WTC11 (cell line): Measurements from ENCODE around the gene CTDSPL. TPM values are rescaled to one million over a fixed set of nuclear protein-coding genes. Genes with fewer than 3 reads are reported as not detected.

Experiments
- ATAC-seq: fragments of 200-7000 bp; cut with Tn5 transposase; 2 replicates; pipeline ENCODE4 v1.10.0; 2021; ENCODE audit warnings: mild to moderate bottlenecking, moderate library complexity
- CTCF ChIA-PET: fragments of 300-600 bp; sonication (Branson Sonifier 250); formaldehyde crosslinking; loops from one replicate; lab custom pipeline; 2021; ENCODE audit warnings: antibody characterized with exemption; lab: Charles Lee
- POLR2A ChIA-PET: fragments of 350-600 bp; sonication (Branson Sonifier 250); formaldehyde crosslinking; loops from one replicate; lab custom pipeline; 2021; ENCODE audit warnings: antibody characterized with exemption; lab: Charles Lee
- DNase-seq: peaks from one replicate; pipeline ENCODE4 v3.0.0; 2021; ENCODE audit warnings: low spot score
- H3K27ac Mint-ChIP-seq: 2 replicates; pipeline ENCODE4 v1.8.0; 2021; ENCODE audit warnings: mixed read lengths
- H3K27me3 Mint-ChIP-seq: 2 replicates; pipeline ENCODE4 v1.8.0; 2021; ENCODE audit warnings: low read depth, mild to moderate bottlenecking, moderate library complexity, mixed read lengths
- H3K36me3 Mint-ChIP-seq: 2 replicates; pipeline ENCODE4 v1.8.0; 2021; ENCODE audit warnings: mixed read lengths
- H3K4me1 Mint-ChIP-seq: 2 replicates; pipeline ENCODE4 v1.8.0; 2022; ENCODE audit warnings: mixed read lengths
- H3K4me3 Mint-ChIP-seq: 2 replicates; pipeline ENCODE4 v1.8.0; 2021; ENCODE audit warnings: mild to moderate bottlenecking, moderate library complexity, mixed read lengths
- H3K9me3 Mint-ChIP-seq: 2 replicates; pipeline ENCODE4 v1.8.0; 2021; ENCODE audit warnings: mixed read lengths
- ATF1 ChIP-seq: sonication (generic); formaldehyde crosslinking; IDR thresholded peaks from 2 replicates; pipeline ENCODE4 v1.8.1; 2023; ENCODE audit warnings: mild to moderate bottlenecking, moderate library complexity, missing genetic modification reagents
- ATF6 ChIP-seq: sonication (generic); formaldehyde crosslinking; IDR thresholded peaks from 2 replicates; pipeline ENCODE4 v1.8.1; 2023; ENCODE audit warnings: mild to moderate bottlenecking, missing genetic modification reagents
- HMGXB4 ChIP-seq: sonication (generic); formaldehyde crosslinking; IDR thresholded peaks from 2 replicates; pipeline ENCODE4 v1.8.1; 2023; ENCODE audit warnings: mild to moderate bottlenecking, moderate library complexity, missing genetic modification reagents
- KAT7 ChIP-seq: sonication (generic); formaldehyde crosslinking; IDR thresholded peaks from 2 replicates; pipeline ENCODE4 v1.8.1; 2023; ENCODE audit warnings: missing genetic modification reagents, mild to moderate bottlenecking, borderline replicate concordance
- MLX ChIP-seq: sonication (generic); formaldehyde crosslinking; IDR thresholded peaks from 2 replicates; pipeline ENCODE4 v1.8.1; 2023; ENCODE audit warnings: mild to moderate bottlenecking, missing genetic modification reagents, moderate library complexity
- MXD4 ChIP-seq: fragments of 250-450 bp; sonication (Bioruptor Pico); IDR thresholded peaks from 2 replicates; pipeline ENCODE4 v1.8.0; 2021; ENCODE audit warnings: mild to moderate bottlenecking, moderate library complexity, borderline replicate concordance
- RELA ChIP-seq: sonication (generic); formaldehyde crosslinking; IDR thresholded peaks from 2 replicates; pipeline ENCODE4 v1.8.1; 2022; ENCODE audit warnings: missing genetic modification reagents, mild to moderate bottlenecking, borderline replicate concordance
- SMAD4 ChIP-seq: sonication (generic); formaldehyde crosslinking; IDR thresholded peaks from 2 replicates; pipeline ENCODE4 v1.8.0; 2022; ENCODE audit warnings: mild to moderate bottlenecking, missing genetic modification reagents
- STAT6 ChIP-seq: sonication (generic); formaldehyde crosslinking; conservative IDR thresholded peaks from 2 replicates; pipeline ENCODE4 v1.8.1; 2023; ENCODE audit warnings: mild to moderate bottlenecking, low read depth, missing genetic modification reagents, moderate library complexity
- USF2 ChIP-seq: sonication (generic); formaldehyde crosslinking; IDR thresholded peaks from 2 replicates; pipeline ENCODE4 v1.8.1; 2023; ENCODE audit warnings: mild to moderate bottlenecking, missing genetic modification reagents, moderate library complexity
- ZNF423 ChIP-seq: fragments of 250-450 bp; sonication (Bioruptor Pico); IDR thresholded peaks from 2 replicates; pipeline ENCODE4 v2.1.2; 2022; ENCODE audit warnings: mild to moderate bottlenecking, moderate library complexity
- total RNA-seq: library from RNA; stranded (reverse); gene quantifications from 3 replicates; pipeline ENCODE4 v1.2.3, GENCODE V29; 2021

Gene CTDSPL
- total RNA-seq, 1 experiment from 2014 or later = 41.2 TPM

- ChIA-PET POLR2A (no interaction called here), CTCF (no interaction called here)
- ATAC-seq (peak; percentile 46; the same call in 1 of the 2 replicates), DNase-seq (no peak)
- Mint-ChIP-seq H3K27me3 (no peaks in the 10 kb centered on the region), H3K4me3 (no peak overlapping the region), H3K36me3 (no peaks in the 10 kb centered on the region), H3K4me1 (peaks cover 19% of the 10 kb centered on the region), H3K9me3 (no peaks in the 10 kb centered on the region), H3K27ac (no peak overlapping the region)
- TF ChIP-seq USF2 (CRISPR knock-in tag) (no peak), STAT6 (CRISPR knock-in tag) (no peak), ATF6 (CRISPR knock-in tag) (no peak), MLX (no peak), SMAD4 (CRISPR knock-in tag) (no peak), ATF1 (CRISPR knock-in tag) (no peak), HMGXB4 (CRISPR knock-in tag) (no peak), ZNF423 (CRISPR knock-in tag) (no peak), MXD4 (CRISPR knock-in tag) (no peak)
These were observed 37.4 kb upstream of the CTDSPL start for GRCh38 chr3:37824090-37824953.

- POLR2A ChIA-PET = no interaction called here
- Mint-ChIP-seq H3K4me3 (no peak overlapping the region), H3K9me3 (no peaks in the 10 kb centered on the region), H3K4me1 (peaks cover 19% of the 10 kb centered on the region), H3K27ac (no peak overlapping the region), H3K36me3 (no peaks in the 10 kb centered on the region), H3K27me3 (no peaks in the 10 kb centered on the region)
- ATAC-seq (no peak), DNase-seq (no peak)
- no peak for TF ChIP-seq KAT7 (CRISPR knock-in tag)
- TF ChIP-seq RELA (CRISPR knock-in tag) = no peak
- CTCF ChIA-PET = interaction anchor here (1.4 kb wide), 1 partner anchor 10 kb away, joined by 3 read pairs; no protein-coding TSS in a partner anchor
These were observed 36.7 kb upstream of the CTDSPL start for GRCh38 chr3:37824954-37825328.
